NCI-H1105 (cell line): Measurements from ENCODE around the gene CD34.
"Not testable (repeated sequence)": the region's sequence is repeated elsewhere in the genome, so short reads cannot be mapped to it uniquely, and the experiment has no call there.

ENCODE experiments used
- DNase-seq: peaks from one replicate; lab custom pipeline; 2025; lab: John Stamatoyannopoulos, UW

Gene CD34, protein sequence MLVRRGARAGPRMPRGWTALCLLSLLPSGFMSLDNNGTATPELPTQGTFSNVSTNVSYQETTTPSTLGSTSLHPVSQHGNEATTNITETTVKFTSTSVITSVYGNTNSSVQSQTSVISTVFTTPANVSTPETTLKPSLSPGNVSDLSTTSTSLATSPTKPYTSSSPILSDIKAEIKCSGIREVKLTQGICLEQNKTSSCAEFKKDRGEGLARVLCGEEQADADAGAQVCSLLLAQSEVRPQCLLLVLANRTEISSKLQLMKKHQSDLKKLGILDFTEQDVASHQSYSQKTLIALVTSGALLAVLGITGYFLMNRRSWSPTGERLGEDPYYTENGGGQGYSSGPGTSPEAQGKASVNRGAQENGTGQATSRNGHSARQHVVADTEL

GRCh38 chr1:207910591-207911354 lies at the start of gene CD34:
Gene CD34, minus strand, starts transcription at chr1:207911125. Its CDS starts 45 bp downstream, at chr1:207911080.
- peak; percentile 48 for DNase-seq

DNA sequence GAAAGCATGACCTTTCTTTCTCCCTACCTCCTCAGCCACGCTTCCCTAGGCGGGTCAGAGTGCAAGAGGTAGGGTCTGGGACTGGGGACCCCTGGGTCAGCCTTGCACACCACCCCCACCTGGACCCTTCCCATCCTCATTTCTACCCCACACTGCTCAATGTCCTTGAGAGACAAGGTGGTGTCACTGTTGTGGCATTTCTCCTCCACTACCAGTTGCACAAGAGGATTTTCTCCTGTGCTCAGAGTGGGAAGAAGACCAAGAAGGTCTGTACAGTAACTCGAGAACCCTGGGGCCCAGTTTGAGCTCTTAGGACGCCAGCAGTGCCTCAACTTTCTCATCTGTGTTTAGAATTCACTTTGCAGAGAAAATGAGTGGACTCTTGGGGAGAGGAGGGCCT lies 49.4 kb upstream of the CD34 start:
- no peak for DNase-seq

DNA sequence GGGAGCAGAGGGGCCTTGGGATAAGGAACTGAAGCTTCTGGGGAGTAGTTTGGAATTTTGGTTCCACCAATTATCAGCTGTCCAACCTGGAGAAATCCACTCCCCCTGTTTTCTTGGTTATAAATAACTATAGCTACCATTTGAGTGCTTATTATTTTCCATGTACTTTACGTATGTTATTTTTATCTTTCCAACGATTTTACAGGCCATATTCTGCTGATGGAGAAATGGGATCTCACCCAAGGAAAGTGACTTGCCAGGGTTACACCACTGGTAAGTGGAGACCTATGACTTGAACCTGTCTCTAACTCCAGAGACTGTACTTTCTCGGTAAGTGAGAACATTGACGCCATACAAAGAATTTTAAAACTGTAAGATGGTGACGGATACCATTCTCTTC lies 49.0 kb upstream of the CD34 start:
- DNase-seq, result no peak

- no peak for DNase-seq
Observed at GRCh38 chr1:207959141-207959825, 48.4 kb upstream of the CD34 start.

GRCh38 chr1:207958376-207959139 lies 47.6 kb upstream of the CD34 start:
- DNase-seq, result no peak

DNA sequence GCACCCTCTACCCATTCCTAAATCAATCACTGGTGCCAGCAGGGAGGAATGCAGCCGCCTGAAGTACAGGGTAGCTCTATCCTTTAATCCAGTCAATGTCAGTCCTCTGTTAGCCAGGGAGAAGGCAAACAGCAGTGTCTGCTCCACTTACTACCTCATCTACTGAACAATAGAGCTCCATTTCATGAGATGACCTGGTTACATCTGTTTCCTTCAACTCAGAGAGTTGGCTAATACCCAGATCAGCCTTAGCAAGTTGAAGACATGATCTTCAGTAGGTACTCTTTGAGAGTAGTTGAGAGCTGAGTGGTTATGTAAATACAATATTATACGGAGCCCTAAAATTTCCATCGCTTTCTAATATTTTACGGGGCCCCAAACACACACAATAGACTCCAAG lies 46.1 kb upstream of the CD34 start:
- DNase-seq, result no peak

DNA sequence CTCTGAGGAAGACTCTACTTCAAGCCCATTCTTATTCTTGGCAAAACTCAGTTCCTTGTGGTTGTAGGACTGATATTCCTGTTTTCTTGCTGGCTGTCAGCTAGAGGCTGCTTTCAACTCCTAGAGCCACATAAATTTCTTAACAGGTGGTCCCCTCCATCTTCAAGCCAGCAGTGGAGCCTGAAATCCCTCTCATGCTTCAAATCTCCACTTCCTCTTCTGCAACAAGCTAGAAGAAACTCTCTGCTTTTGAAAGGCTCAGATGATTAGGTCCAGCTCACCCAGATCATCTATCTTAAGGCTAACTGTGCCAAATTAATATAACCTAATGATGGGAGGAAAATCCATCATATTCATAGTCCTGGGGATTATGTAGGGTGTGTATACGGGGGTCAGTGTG lies 43.2 kb upstream of the CD34 start:
- DNase-seq, result no peak

GRCh38 chr1:207952617-207953542 lies 42.0 kb upstream of the CD34 start:
- DNase-seq, result no peak

GRCh38 chr1:207951652-207952051 lies 40.7 kb upstream of the CD34 start:
- no peak for DNase-seq

DNA sequence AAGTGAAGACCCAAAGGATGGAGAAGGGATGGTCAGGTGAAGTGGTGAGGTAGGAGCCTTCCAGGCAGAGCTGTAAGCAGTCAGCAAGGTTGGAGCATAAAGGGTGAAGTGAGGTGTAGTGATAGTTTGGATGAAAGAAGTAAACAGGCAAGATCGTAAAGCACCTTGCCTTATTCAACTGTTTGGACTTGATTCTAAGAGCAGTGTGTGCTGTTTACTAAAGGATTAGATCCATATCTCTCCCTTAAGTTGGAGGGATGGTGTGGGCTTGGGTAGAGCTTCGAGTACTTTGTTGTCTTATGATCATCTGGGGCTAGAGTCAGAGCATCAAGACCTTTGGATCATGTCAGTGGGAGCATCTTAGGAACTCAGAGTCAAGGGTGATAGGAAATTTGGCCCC lies 39.8 kb upstream of the CD34 start:
- no peak for DNase-seq

- DNase-seq, result no peak
Observed at GRCh38 chr1:207949571-207950195, 38.8 kb upstream of the CD34 start.

- DNase-seq, result no peak
Observed at GRCh38 chr1:207948536-207949250, 37.8 kb upstream of the CD34 start.

DNA sequence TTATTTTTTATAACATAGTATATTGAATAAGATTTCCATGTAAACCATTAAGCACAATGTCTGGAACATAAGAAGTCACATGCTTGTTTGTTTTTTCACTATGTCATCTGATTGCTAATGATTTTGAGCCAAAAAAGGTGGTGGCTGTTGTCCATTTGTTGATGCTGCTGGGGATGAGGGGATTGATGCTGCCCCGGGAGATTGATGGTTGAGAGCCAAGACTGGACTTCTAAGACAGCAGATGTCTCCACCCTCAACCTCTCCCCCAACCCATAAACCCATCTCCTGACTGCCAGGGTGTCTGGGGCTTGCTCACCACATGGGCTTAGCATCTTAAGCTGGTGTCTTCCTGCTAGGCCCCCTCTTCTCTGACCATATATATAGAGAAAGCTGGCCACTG lies 35.8 kb upstream of the CD34 start:
- DNase-seq, result no peak

- no peak for DNase-seq
Observed at GRCh38 chr1:207944571-207944970, 33.6 kb upstream of the CD34 start.

- DNase-seq, result not testable (repeated sequence)
Observed at GRCh38 chr1:207942337-207942741, 31.4 kb upstream of the CD34 start.

DNA sequence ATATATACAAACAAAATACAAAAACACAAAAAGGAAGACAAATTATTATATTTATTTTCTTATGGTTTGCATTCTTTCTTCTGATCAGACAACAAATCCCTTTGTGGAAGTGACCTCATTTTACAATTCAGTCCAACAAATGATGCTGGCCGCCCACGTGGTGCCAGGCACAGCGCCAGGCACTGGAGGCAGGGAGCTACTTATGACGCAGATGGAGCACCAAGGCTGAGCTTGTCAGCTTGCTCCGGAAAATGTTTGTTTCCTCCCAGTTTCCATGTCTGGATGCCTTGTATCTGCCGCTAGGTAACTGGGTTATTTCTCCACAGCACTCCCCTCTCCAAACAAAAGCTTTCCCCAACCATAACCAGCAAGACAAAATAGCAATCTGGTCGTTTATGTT lies 30.7 kb upstream of the CD34 start:
- no peak for DNase-seq

DNA sequence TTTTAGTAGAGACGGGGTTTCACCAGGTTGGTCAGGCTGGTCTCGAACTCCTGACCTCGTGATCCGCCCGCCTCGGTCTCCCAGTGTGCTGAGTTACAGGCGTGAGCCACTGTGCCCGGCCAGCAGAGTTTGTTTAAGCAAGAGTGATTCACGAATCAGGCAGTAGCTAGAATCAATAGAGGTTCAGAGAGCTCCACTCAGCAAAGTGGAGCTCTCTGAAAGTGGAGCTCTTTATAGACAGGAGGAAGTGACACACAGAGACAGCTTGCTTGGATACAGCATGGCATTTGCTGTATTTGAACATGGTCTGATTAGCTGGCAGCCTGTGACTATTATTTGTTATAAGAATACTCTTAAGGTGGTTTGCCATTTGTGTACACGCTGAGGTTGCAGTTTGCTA lies 27.1 kb upstream of the CD34 start:
- DNase-seq, result no peak

DNA sequence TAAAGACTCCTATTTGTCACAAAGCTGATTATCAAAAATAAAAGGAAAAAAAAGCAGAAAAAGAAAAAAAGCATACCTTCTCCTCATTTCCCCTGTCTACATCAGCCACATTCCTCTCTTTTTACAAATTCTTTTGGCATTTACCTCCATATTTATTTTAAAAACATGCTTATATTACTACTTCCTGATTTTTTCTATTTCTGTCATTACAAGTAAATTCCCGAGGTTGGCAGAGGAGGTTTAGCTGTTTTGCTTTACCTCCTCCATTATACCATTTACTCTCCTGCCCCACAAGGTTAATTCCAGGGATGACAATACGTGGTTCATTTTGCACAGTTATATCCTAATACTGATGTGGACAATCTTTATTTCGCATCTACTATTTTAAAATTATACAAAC lies 26.3 kb upstream of the CD34 start:
- DNase-seq, result no peak

- DNase-seq, result no peak
Observed at GRCh38 chr1:207935166-207935583, 24.2 kb upstream of the CD34 start.
